GM12878 (cell line): ENCODE data around the gene FGFRL1. TPM values are rescaled to one million over a fixed set of nuclear protein-coding genes. Genes with fewer than 3 reads are reported as not detected.

Experiments
- ATAC-seq: fragments of 200-7000 bp; cut with Tn5 transposase; 3 replicates; pipeline ENCODE4 v1.9.1; 2020; ENCODE audit warnings: mild to moderate bottlenecking, moderate library complexity
- BruUV-seq: library from RNA; stranded (reverse); fragments of 400-500 nt; replicated peaks from 2 replicates; lab custom pipeline; 2021; lab: Mats Ljungman, UMichigan
- CTCF ChIA-PET: fragments of 300-600 bp; sonication (Branson Sonifier 250); formaldehyde crosslinking; extraction: SDS; loops from one replicate; lab custom pipeline; 2021; ENCODE audit warnings: inconsistent platforms; lab: Yijun Ruan, JAX
- POLR2A ChIA-PET: fragments of 350-600 bp; formaldehyde crosslinking; extraction: SDS; loops from one replicate; lab custom pipeline; 2021; ENCODE audit warnings: inconsistent platforms; lab: Charles Lee
- RAD21 ChIA-PET: fragments of 300-600 bp; sonication (Branson Sonifier 250); formaldehyde crosslinking; loops from one replicate; lab custom pipeline; 2023; ENCODE audit warnings: antibody characterized with exemption; ENCODE audit not compliant: unreplicated experiment; lab: Charles Lee
- SMC1A ChIA-PET: fragments of 300-600 bp; sonication (Branson Sonifier 250); formaldehyde crosslinking; loops from one replicate; lab custom pipeline; 2023; ENCODE audit not compliant: unreplicated experiment, uncharacterized antibody; lab: Charles Lee
- DNase-seq: peaks from one replicate; pipeline ENCODE4 v3.0.0-alpha.2; 2011; ENCODE audit warnings: low read depth, low spot score
- FAIRE-seq: peaks from 3 replicates; lab custom pipeline; 2011; peaks lifted over from hg19 to GRCh38; lab: Jason Lieb, UNC
- H2AFZ ChIP-seq: 2 replicates; pipeline ENCODE4 v1.6.0; 2011; ENCODE audit warnings: low read depth, low read length, control low read depth; ENCODE audit not compliant: control insufficient read depth
- H3K27ac ChIP-seq: 2 replicates; pipeline ENCODE4 v1.5.1; 2011; ENCODE audit warnings: control low read depth; ENCODE audit not compliant: control insufficient read depth, insufficient read depth
- H3K27me3 ChIP-seq, 2 experiments: replicated peaks in 1 of 2; 2 replicates each; pipeline versions ENCODE4 v1.6.0 to v1.6.1; 2011; ENCODE audit warnings: low read length in 1 of 2; ENCODE audit not compliant: control insufficient read depth in 2 of 2, insufficient read depth in 2 of 2
- H3K36me3 ChIP-seq, 2 experiments: 2 replicates each; pipeline ENCODE4 v1.5.1; 2011; ENCODE audit warnings: low read length in 1 of 2; ENCODE audit not compliant: control insufficient read depth in 2 of 2, insufficient read depth in 2 of 2
- H3K4me1 ChIP-seq: 2 replicates; pipeline ENCODE4 v1.6.1; 2011; ENCODE audit warnings: mild to moderate bottlenecking, low read length, moderate library complexity, mixed read lengths; ENCODE audit not compliant: control insufficient read depth, insufficient read depth
- H3K4me2 ChIP-seq: 2 replicates; pipeline ENCODE4 v1.6.0; 2011; ENCODE audit warnings: control low read depth; ENCODE audit not compliant: control insufficient read depth, insufficient read depth
- H3K4me3 ChIP-seq: fragments of 200-600 bp; sonication (generic); 2 replicates; pipeline ENCODE4 v1.5.1; 2016
- H3K79me2 ChIP-seq: 2 replicates; pipeline ENCODE4 v1.6.0; 2011; ENCODE audit warnings: low read length; ENCODE audit not compliant: control insufficient read depth, insufficient read depth
- H3K9ac ChIP-seq: 2 replicates; pipeline ENCODE4 v1.8.0; 2011; ENCODE audit warnings: low read length, control low read depth, mixed read lengths; ENCODE audit not compliant: control insufficient read depth, insufficient read depth
- H3K9me3 ChIP-seq: replicated peaks from 3 replicates; pipeline ENCODE4 v1.5.1; 2011; ENCODE audit warnings: mild to moderate bottlenecking, low read length; ENCODE audit not compliant: control insufficient read depth, insufficient read depth
- H4K20me1 ChIP-seq: 2 replicates; pipeline ENCODE4 v1.6.0; 2011; ENCODE audit not compliant: control insufficient read depth, insufficient read depth
- KLF5 ChIP-seq: fragments of 450-650 bp; IDR thresholded peaks from 2 replicates; pipeline ENCODE4 v1.6.1; 2014; ENCODE audit warnings: mild to moderate bottlenecking; ENCODE audit not compliant: partially characterized antibody
- NFIC ChIP-seq: IDR thresholded peaks from 2 replicates; pipeline ENCODE4 v1.6.1; 2012; ENCODE audit warnings: low read depth, mild to moderate bottlenecking, inconsistent platforms, low read length, moderate library complexity
- NR2C1 ChIP-seq: fragments of 450-650 bp; IDR thresholded peaks from 2 replicates; pipeline ENCODE4 v1.6.1; 2017; ENCODE audit warnings: antibody characterized with exemption, mild to moderate bottlenecking, moderate library complexity
- WGBS: methylation state at CpG from one replicate; pipeline ENCODE4 v1.1.6; 2016; ENCODE audit warnings: low lambda C conversion rate; ENCODE audit not compliant: insufficient replicate concordance, insufficient coverage; ENCODE audit errors: missing lambda C conversion rate; 5-methylcytosine and 5-hydroxymethylcytosine counted together
- in situ Hi-C: fragments of 300-500 bp; cut with MboI; formaldehyde crosslinking; loops from 9 replicates; pipeline ENCODE4 v1.14.3; 2018; ENCODE audit warnings: mixed read lengths
- intact Hi-C: fragments of 100-400 bp; cut with micrococcal nuclease; formaldehyde crosslinking; loops from one replicate; pipeline ENCODE4 v1.14.2; 2022; ENCODE audit not compliant: unreplicated experiment
- polyA plus RNA-seq, 11 experiments: library from polyadenylated mRNA; depleted of rRNA in 4 of 11; unstranded in 6 of 11; stranded (reverse) in 5 of 11; fragments of >200 nt; fragmentation: Nextera tagmentation in 4 of 11; fragmentation: Illumina TruSeq in 1 of 11; extraction: Ambion mirVana in 4 of 11; extraction: Trizol in 1 of 11; gene quantifications; 1 replicate in 1 of 11; 2 replicates in 10 of 11; pipeline versions ENCODE4 v1.2.1 to v1.2.3, GENCODE V29; 2011 to 2016; ENCODE audit warnings: inconsistent platforms in 2 of 11, missing spikeins in 2 of 11, low read depth in 1 of 11
- total RNA-seq, 4 experiments: library from RNA; depleted of rRNA in 3 of 4; stranded (reverse); fragments of >200 nt in 3 of 4; fragmentation: Illumina TruSeq in 1 of 4; extraction: Trizol in 1 of 4; gene quantifications; 2 replicates each; pipeline versions ENCODE4 v1.2.1 to v1.2.3, GENCODE V29; 2013 to 2021
- TF ChIP-seq, protein P1 (sequence below): IDR thresholded peaks from 2 replicates; pipeline ENCODE4 v1.6.1; 2012; ENCODE audit warnings: low read depth, low read length, improper control_type of control experiment

FGFRL1 gene
- total and polyA plus RNA-seq, 10 of the 15 experiments (the other 5 are each of a cell fraction or from before 2014, with no cell fraction given): 0.02 to 1.5 (median 0.29) TPM; not detected in 2

GRCh38 chr4:1023895-1024740 is 12.7 kb downstream of the FGFRL1 start:
- no peak overlapping the region for H3K4me3 ChIP-seq
- CTCF ChIA-PET: no interaction called here
- H3K27me3 ChIP-seq: no peaks in the 10 kb centered on the region
- no peak overlapping the region for H2AFZ ChIP-seq
- no peak for ATAC-seq
- no peaks in the 10 kb centered on the region for H3K36me3 ChIP-seq
- H3K27ac ChIP-seq: no peak overlapping the region
- intact Hi-C loops (no loop called here), in situ Hi-C loops (no loop called here)
- BruUV-seq: no TSS peak
- FAIRE-seq: no peak
- DNase-seq: no peak
- H3K9ac ChIP-seq: no peak overlapping the region
- TF ChIP-seq NFIC: no peak
- no peak for TF ChIP-seq KLF5
- TF ChIP-seq NR2C1: no peak
- TF ChIP-seq, protein P1, sequence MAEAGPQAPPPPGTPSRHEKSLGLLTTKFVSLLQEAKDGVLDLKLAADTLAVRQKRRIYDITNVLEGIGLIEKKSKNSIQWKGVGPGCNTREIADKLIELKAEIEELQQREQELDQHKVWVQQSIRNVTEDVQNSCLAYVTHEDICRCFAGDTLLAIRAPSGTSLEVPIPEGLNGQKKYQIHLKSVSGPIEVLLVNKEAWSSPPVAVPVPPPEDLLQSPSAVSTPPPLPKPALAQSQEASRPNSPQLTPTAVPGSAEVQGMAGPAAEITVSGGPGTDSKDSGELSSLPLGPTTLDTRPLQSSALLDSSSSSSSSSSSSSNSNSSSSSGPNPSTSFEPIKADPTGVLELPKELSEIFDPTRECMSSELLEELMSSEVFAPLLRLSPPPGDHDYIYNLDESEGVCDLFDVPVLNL: no peak
- no peak overlapping the region for H3K4me2 ChIP-seq
- 92% methylated on average over 42 of the region's 83 CpGs for WGBS
- SMC1A ChIA-PET: no interaction called here
- no peaks in the 10 kb centered on the region for H3K9me3 ChIP-seq
- H3K79me2 ChIP-seq: no peaks in the 10 kb centered on the region
- H3K4me1 ChIP-seq: peaks cover 17% of the 10 kb centered on the region
- POLR2A ChIA-PET: no interaction called here
- no peaks in the 10 kb centered on the region for H4K20me1 ChIP-seq
- RAD21 ChIA-PET: no interaction called here
